A549 treated with Mapracorat at 1 μM for 4 hours (cell line): Measurements from ENCODE around the gene ARF6. TPM values are rescaled to one million over a fixed set of nuclear protein-coding genes. Genes with fewer than 3 reads are reported as not detected.

Source experiments
- total RNA-seq: library from RNA; stranded (reverse); fragments of 200-300 nt; extraction: Qiagen RNA extraction; gene quantifications from 5 replicates; pipeline ENCODE4 v1.2.3, GENCODE V29; 2022

Gene ARF6
- 74.9 to 81.2 TPM (median 77.4 TPM) in 5 replicates for total RNA-seq

DNA sequence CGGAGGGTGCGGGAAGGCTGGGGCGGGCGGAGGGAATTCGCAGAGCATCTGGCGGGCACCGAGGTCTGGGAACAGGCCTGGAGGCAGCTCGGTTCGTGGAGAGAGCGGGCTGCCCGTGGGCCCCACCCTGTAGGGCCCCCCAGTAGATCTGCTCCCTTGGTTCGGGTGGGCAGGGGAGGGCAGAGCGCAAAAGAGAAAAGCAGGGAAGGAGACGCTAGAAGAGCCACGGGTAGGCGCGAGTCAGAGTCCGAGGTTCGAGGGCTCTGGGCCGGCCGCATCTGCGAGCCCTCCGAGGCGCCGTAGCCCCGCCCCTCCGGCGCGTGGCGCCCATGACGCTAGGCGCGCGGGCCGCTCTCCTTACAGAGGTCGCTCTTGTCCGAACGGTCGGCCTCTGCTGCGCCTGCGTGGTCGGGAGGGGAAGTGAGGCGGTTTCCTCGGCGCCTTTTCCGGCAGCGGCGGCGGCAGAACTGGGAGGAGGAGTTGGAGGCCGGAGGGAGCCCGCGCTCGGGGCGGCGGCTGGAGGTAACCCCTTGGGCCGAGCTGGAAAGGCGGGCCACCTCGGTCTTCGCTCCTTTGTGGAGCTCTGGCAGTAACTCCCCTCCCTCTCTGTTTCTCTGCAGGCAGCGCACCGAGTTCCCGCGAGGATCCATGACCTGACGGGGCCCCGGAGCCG is at the start of gene ARF6:
Gene ARF6, plus strand, starts transcription at position 447 of the 673 bp plus-strand sequence. CDS start 655 bp downstream, outside the sequence.

DNA sequence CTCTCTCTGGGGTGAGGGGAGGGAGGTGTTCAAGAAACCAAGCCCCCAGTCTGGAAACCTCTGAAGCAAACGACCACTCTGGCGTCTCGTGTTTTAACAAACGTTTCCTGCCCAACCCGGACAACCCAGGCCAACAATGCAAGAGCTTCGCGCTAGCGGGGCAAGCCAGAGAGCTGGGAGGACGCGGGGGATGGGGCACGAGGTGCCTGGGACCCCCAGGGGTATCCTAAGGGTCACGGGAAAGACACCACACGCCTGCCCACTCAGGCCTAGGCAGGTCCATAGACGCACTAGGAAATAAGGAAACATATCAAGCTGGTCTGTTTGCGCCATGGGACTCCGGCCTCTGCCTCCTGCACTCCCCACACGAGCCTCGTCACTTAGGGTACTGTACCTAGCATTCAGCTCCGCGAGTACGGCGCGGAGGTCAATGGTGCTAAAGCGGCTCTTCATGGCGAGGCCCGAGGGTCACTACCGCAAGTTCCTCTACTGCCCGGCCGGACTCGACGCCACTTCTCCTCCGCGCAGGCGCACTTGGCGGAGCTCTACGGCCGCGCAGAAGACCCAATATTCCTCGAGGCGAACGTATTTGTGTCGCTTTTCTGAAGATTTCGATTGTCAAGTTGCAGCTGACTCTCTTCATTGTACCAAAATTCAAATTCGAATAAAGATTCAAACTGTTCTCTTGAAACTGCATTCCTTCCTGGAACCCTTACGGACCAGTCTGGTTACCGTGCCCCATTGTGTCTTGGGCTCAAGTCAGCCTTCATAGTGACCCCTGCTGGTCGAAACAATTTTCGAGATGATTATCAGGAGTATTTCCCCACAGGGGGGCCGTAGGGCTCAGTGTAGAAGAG is 40.4 kb upstream of the ARF6 start, which contains the start of gene NEMF:
Gene NEMF, minus strand, starts transcription at position 488 of the 857 bp plus-strand sequence. Its CDS starts 35 bp downstream, at position 453.

Other genes starting within 250 kb of the ARF6 start
- gene POLE2, start 204.9 kb upstream of the ARF6 start, total RNA-seq, result 11.8 to 13.9 TPM (median 13.6 TPM) in 5 replicates
- gene KLHDC1, start 200.0 kb upstream of the ARF6 start, total RNA-seq, result 0.24 to 0.49 TPM (median 0.28 TPM) in 5 replicates
- gene KLHDC2, start 124.9 kb upstream of the ARF6 start, total RNA-seq, result 28.5 to 35.7 TPM (median 35.3 TPM) in 5 replicates
- 26.1 to 32.9 TPM (median 31.6 TPM) in 5 replicates for gene NEMF, start 40.3 kb upstream of the ARF6 start, total RNA-seq
- gene VCPKMT, start 223.5 kb downstream of the ARF6 start, total RNA-seq, result 8.4 to 9.6 TPM (median 8.9 TPM) in 5 replicates